ENCODE results near the gene NUP133. TPM values are rescaled to one million over a fixed set of nuclear protein-coding genes. Genes with fewer than 3 reads are reported as not detected.

Gene NUP133
- 24.2 and 27.9 TPM in 2 replicates for total RNA-seq

GRCh38 chr1:229507951-229508822 lies at the start of gene NUP133:
Gene NUP133, minus strand, starts transcription at chr1:229508341. Its CDS starts 92 bp downstream, at chr1:229508249.

GRCh38 chr1:229434005-229434640 lies 74.0 kb downstream of the NUP133 start, which contains the start of gene ACTA1:
Gene ACTA1, minus strand, starts transcription at chr1:229434094. Its CDS starts 979 bp downstream, at chr1:229433115.

Other genes starting within 250 kb of the NUP133 start
- gene RAB4A, start 237.2 kb downstream of the NUP133 start, total RNA-seq = 42.0 and 43.4 TPM in 2 replicates
- gene CCSAP, start 165.3 kb downstream of the NUP133 start, total RNA-seq = 3.5 and 6.2 TPM in 2 replicates
- gene ACTA1, start 74.2 kb downstream of the NUP133 start, total RNA-seq = not detected in 2 replicates
- gene ABCB10, start 50.4 kb upstream of the NUP133 start, total RNA-seq = 14.5 and 16.9 TPM in 2 replicates
- gene TAF5L, start 117.8 kb upstream of the NUP133 start, total RNA-seq = 12.2 and 14.1 TPM in 2 replicates
- 8.1 and 10.4 TPM in 2 replicates for gene URB2, start 117.9 kb upstream of the NUP133 start, total RNA-seq